K562 treated with DMSO at 1 percent for 24 hours (cell line): Measurements from ENCODE around the gene EHHADH. TPM values are rescaled to one million over a fixed set of nuclear protein-coding genes. Genes with fewer than 3 reads are reported as not detected.

Experiments used
- total RNA-seq: library from RNA; unstranded; fragments of 300-600 nt; gene quantifications from 2 replicates; pipeline ENCODE4 v1.2.3, GENCODE V29; 2022; ENCODE audit warnings: low read depth; ENCODE audit not compliant: insufficient read depth

EHHADH gene
- total RNA-seq = 6.6 and 8.8 TPM in 2 replicates

DNA sequence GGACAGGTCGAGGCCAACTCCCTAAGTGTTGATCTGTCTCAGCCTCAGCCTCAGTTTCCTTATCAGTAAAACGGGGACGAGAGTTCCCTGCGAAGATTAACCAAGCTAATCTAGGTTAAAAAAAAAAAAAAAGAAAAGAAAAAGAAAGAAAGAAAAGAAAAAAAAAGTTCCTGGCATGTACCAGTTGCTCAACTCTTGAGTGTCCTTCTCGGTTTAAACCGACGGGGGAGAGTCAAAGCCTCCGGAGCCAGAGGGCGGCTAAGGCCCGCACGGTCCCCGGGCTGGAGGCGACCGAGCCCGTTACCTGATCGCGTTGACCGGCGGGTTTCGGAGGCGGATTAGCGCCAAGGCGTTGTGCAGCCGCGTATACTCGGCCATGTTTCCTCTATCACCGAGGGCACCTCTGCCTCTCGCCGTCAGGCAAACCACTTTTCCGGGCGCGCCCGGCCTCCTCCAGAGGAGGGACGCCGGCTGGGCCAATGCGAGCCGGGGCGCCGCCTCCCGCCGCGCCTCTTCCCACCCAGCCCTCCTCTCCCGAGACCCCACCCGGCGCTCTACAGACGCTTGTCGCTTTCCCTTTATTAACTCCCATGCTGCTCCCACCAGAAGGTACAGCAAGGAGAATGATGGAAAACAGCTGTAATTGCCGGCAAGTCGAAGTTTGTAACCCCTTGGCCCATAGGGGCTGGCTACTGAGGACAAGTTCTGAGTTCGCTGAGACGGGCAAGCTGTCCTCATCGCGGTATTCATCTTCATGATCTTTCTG lies at the start of gene EHHADH:
TSS of gene EHHADH (minus strand) at position 405 of the 766 bp plus-strand sequence. CDS start at position 378, 27 bp downstream.

DNA sequence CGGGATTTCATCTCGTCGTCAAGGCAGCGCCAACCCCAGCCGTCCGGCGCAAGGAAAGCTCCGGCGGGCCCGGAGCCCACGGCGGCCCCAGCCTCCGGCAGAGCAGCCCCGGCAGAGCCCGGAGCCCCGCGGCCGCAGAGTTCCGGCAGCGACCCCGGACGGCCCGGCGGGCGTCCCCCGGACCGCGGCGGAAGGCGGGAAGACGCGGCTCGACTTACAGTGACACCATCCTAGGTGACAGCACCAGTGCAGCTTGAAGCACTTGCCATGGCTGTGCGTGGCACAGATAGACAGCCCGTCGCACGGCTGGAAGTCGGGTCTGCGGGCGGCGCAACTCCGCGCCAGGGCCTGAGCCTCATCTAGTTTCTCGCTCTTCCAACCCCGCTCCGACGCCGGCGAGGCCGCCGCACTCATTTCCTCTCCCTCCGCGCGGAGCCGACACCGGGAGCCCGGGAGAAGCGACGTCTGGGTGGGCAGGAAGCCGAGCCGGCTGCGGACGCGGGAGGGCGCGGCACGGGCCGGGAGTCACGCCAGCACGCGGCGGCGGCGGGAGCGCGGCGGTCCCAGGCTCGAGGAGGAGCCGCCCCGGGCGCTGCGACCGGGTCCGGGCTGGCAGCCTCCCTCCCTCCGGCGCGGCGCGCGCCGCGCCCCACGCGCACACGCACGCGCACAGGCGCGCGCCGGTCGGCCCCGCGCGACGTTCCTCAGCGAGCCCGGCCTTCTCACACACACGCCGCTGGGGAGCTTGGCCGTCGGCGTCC lies 101.3 kb downstream of the EHHADH start, which contains the start of gene C3orf70:
TSS of gene C3orf70 (minus strand) at position 651 of the 761 bp plus-strand sequence. CDS start at position 414, 237 bp downstream.

Other genes starting within 250 kb of the EHHADH start
- not detected in 2 replicates for gene C3orf70, start 101.0 kb downstream of the EHHADH start, total RNA-seq
- gene MAP3K13, start 109.1 kb upstream of the EHHADH start, total RNA-seq = 0.19 and 0.32 TPM in 2 replicates
- 19.7 and 21.8 TPM in 2 replicates for gene TMEM41A, start 245.0 kb upstream of the EHHADH start, total RNA-seq